HepG2 (cell line): ENCODE data around the gene AGPAT2. TPM values are rescaled to one million over a fixed set of nuclear protein-coding genes. Genes with fewer than 3 reads are reported as not detected.

ENCODE experiments used
- AKAP8 ChIP-seq: sonication (generic); formaldehyde crosslinking; IDR thresholded peaks from 2 replicates; pipeline ENCODE4 v1.5.1; 2020; ENCODE audit warnings: mild to moderate bottlenecking, missing genetic modification reagents
- ATF3 ChIP-seq: sonication (generic); formaldehyde crosslinking; IDR thresholded peaks from 2 replicates; pipeline ENCODE4 v1.4.0; 2020; ENCODE audit warnings: missing genetic modification reagents
- BRD4 ChIP-seq: sonication (generic); formaldehyde crosslinking; IDR thresholded peaks from 2 replicates; pipeline ENCODE4 v1.4.0; 2020; ENCODE audit warnings: missing genetic modification reagents
- CCDC6 ChIP-seq: sonication (generic); formaldehyde crosslinking; IDR thresholded peaks from 2 replicates; pipeline ENCODE4 v1.8.1; 2022; ENCODE audit warnings: mild to moderate bottlenecking, missing genetic modification reagents, moderate library complexity
- E2F1 ChIP-seq: sonication (generic); formaldehyde crosslinking; IDR thresholded peaks from 2 replicates; pipeline ENCODE4 v1.5.0; 2020; ENCODE audit warnings: missing genetic modification reagents
- HDAC2 ChIP-seq: sonication (generic); formaldehyde crosslinking; IDR thresholded peaks from 2 replicates; pipeline ENCODE4 v1.4.0; 2020; ENCODE audit warnings: missing genetic modification reagents
- HNRNPH1 ChIP-seq: fragments of 200-400 bp; formaldehyde crosslinking; optimal IDR thresholded peaks from 2 replicates; pipeline ENCODE3; 2017; ENCODE audit warnings: mild to moderate bottlenecking, low read depth, low read length
- NFIC ChIP-seq: IDR thresholded peaks from 2 replicates; pipeline ENCODE4 v1.6.1; 2012; ENCODE audit warnings: mild to moderate bottlenecking, low read length, inconsistent platforms
- PTBP1 ChIP-seq: fragments of 200-400 bp; formaldehyde crosslinking; IDR thresholded peaks from 2 replicates; pipeline ENCODE4 v1.6.1; 2018; ENCODE audit warnings: low read length, low read depth; ENCODE audit not compliant: poor library complexity, severe bottlenecking
- SP140L ChIP-seq: sonication (generic); formaldehyde crosslinking; IDR thresholded peaks from 2 replicates; pipeline ENCODE4 v1.4.0; 2020; ENCODE audit warnings: missing genetic modification reagents, borderline replicate concordance
- TAF15 ChIP-seq: fragments of 200-400 bp; formaldehyde crosslinking; IDR thresholded peaks from one replicate; pipeline ENCODE4 v1.6.1; 2018; ENCODE audit warnings: mild to moderate bottlenecking, low read depth, low read length; ENCODE audit not compliant: poor library complexity, severe bottlenecking
- ZBTB26 ChIP-seq: IDR thresholded peaks from 2 replicates; pipeline ENCODE4 v1.6.1; 2016; ENCODE audit warnings: missing compliant biosample characterization, missing genetic modification reagents, borderline replicate concordance
- ZC3H13 ChIP-seq: sonication (generic); formaldehyde crosslinking; IDR thresholded peaks from 2 replicates; pipeline ENCODE4 v1.8.1; 2023; ENCODE audit warnings: mild to moderate bottlenecking, missing genetic modification reagents, moderate library complexity
- ZNF318 ChIP-seq: sonication (generic); formaldehyde crosslinking; IDR thresholded peaks from 2 replicates; pipeline ENCODE4 v1.4.0; 2020; ENCODE audit warnings: mild to moderate bottlenecking, missing genetic modification reagents
- ZNF362 ChIP-seq: sonication (generic); formaldehyde crosslinking; IDR thresholded peaks from 2 replicates; pipeline ENCODE4 v1.4.0; 2020; ENCODE audit warnings: missing genetic modification reagents, mild to moderate bottlenecking, borderline replicate concordance
- ZNF773 ChIP-seq: sonication (generic); formaldehyde crosslinking; IDR thresholded peaks from 2 replicates; pipeline ENCODE4 v1.4.0; 2020; ENCODE audit warnings: missing genetic modification reagents, borderline replicate concordance
- ZNF879 ChIP-seq: sonication (generic); formaldehyde crosslinking; IDR thresholded peaks from 2 replicates; pipeline ENCODE4 v1.8.1; 2023; ENCODE audit warnings: missing genetic modification reagents
- polyA plus RNA-seq, 8 experiments: library from polyadenylated mRNA; depleted of rRNA in 3 of 8; stranded (reverse) in 7 of 8; unstranded in 1 of 8; fragments of >200 nt; fragmentation: Illumina TruSeq in 4 of 8; extraction: Trizol in 4 of 8; gene quantifications; 2 replicates each; pipeline versions ENCODE4 v1.2.1 to v1.2.3, GENCODE V29; 2011 to 2016; ENCODE audit warnings: low read depth in 4 of 8, missing spikeins in 1 of 8, mixed read lengths in 1 of 8; ENCODE audit not compliant: insufficient read depth in 1 of 8
- total RNA-seq, 5 experiments: library from RNA; depleted of rRNA; stranded (reverse); fragments of >200 nt; fragmentation: Illumina TruSeq; extraction: Trizol; gene quantifications; 2 replicates each; pipeline ENCODE4 v1.2.3, GENCODE V29; 2016; ENCODE audit warnings: low read depth in 1 of 5

Gene AGPAT2
- total and polyA plus RNA-seq, 2 of the 13 experiments (the other 11 are each of a cell fraction or from before 2014, with no cell fraction given), result 3.9 to 25.8 TPM

- 0 out of 2 replicates have a peak, but pooled peaks have one; percentile 34 for TF ChIP-seq ZBTB26 (CRISPR knock-in tag)
- no peak for TF ChIP-seq BRD4 (CRISPR knock-in tag)
- no peak for TF ChIP-seq PTBP1
- TF ChIP-seq CCDC6 (CRISPR knock-in tag), result no peak
- TF ChIP-seq HDAC2 (CRISPR knock-in tag), result peak; percentile 87
- TF ChIP-seq ZNF879 (CRISPR knock-in tag), result no peak
- peak; percentile 20; the same call in 1 of the 2 replicates for TF ChIP-seq ZNF362 (CRISPR knock-in tag)
- no peak for TF ChIP-seq AKAP8 (CRISPR knock-in tag)
- no peak for TF ChIP-seq ZNF318 (CRISPR knock-in tag)
- no peak for TF ChIP-seq E2F1 (CRISPR knock-in tag)
- TF ChIP-seq TAF15, result no peak
- no peak for TF ChIP-seq HNRNPH1
- no peak for TF ChIP-seq ZNF773 (CRISPR knock-in tag)
- TF ChIP-seq ZC3H13 (CRISPR knock-in tag), result no peak
- TF ChIP-seq NFIC, result no peak
- no peak for TF ChIP-seq SP140L (CRISPR knock-in tag)
- TF ChIP-seq ATF3 (CRISPR knock-in tag), result peak; percentile 63
Measured at GRCh38 chr9:136693490-136694162, 6.4 kb upstream of the AGPAT2 start (continued).
